ENCODE data around the gene C17orf67. TPM values are rescaled to one million over a fixed set of nuclear protein-coding genes. Genes with fewer than 3 reads are reported as not detected.

Gene C17orf67, protein sequence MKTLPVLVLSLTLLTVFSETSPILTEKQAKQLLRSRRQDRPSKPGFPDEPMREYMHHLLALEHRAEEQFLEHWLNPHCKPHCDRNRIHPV
- polyA plus RNA-seq (2013, experiment 1 of 2; ENCODE audit: insufficient read length) = 1.2 TPM
- polyA plus RNA-seq (2013, experiment 2 of 2; ENCODE audit: insufficient read length) = 1.3 TPM

DNA sequence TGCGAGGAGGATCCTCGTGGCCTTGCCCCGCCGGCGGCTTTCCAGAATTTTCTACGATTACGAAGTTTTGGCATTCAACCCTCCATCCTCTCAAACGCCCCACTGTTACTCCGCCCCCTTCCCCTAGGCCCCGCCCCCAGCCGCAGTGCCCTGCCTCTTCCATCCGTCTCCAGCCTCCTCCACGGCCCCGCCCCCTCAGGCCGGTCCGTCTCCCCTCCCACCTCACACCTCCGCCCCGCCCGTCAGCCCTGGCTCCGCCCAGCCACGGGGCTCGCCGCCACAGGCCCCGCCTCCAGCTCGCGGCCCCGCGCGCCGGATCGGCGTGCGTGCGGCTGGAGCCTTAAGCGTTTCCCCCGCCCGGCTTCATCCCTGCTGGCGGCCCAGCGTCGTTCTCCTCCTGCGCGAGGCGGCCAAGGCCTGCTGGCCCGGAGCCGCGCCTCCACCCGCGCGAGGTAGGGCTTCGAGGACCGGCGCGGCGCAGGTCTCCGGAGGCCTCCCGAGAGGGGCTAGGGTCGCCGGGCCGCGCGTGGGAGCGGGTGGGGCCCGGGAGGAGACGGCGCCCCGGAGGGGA lies at the start of gene C17orf67, which contains the start of gene DGKE:
Gene C17orf67, minus strand, starts transcription at position 112 of the 571 bp plus-strand sequence. CDS start 18,110 bp downstream, outside the sequence.
Gene DGKE, plus strand, starts transcription at position 343 of the 571 bp plus-strand sequence. CDS start 645 bp downstream, outside the sequence.
- peak; percentile 97 for DNase-seq

DNA sequence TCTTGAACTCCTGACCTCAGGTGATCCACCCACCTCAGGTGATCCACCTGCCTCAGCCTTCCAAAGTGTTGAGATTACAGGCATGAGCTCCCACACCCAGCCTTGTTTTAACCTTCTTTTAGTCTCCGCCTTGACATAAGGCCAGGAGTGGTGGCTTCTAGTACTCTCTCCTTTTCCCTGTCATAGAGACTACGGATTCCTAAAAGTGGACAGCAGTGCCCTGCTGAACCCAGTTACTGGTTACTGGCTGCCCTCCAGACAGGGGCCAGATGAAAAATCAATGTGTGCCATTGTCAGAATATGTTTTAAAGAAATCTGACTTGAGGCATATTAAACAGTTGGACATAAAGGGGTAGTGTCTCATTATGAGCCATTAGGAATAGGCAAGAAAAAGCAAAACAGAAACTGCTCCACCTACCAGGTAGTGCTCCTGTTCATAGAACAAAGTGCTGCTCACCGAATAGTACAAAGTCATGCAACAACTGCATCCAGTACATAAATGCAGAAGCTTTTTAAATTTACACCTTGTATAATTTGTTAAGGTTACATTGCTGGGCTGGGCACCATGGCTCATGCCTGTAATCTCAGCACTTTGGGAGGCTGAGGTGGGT lies 48.1 kb upstream of the C17orf67 start:
- DNase-seq = no peak

DNA sequence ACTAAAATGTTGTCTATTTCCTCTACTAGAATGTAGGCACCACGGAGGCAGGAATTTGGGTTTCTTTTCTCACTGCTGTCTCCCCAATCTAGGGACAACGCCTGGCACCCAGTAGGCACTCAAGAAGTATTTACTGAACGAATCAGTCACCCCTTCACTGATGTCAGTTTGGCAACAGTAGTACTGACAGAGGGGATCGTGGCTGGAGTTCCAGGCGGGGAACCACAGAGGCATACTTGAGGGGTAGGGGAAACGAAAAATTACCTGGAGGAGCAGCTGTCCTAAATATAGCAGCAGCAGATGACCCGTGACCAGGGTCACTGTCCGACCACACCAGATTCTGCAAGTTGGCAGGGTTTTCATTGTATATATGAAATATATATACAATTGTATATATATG lies 46.9 kb upstream of the C17orf67 start:
- no peak for DNase-seq

DNA sequence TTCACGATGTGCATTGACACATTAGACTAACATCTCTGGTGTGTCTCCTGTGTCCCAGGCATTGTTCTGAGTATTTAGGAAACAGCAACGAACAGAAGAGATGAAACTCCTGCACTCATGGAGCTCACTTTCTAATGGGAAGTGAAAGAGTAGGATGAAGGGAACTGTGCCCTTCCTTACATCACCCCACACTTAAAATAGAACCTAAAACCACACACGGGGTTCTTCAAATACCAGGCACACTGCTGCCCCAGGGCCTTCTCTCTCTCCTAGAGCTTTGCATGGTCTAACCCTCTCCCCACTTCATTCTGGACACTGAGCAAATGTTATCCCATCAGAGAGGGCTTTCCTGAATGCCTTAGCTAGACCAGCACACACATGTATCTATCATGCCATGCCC lies 46.4 kb upstream of the C17orf67 start:
- DNase-seq = no peak

DNA sequence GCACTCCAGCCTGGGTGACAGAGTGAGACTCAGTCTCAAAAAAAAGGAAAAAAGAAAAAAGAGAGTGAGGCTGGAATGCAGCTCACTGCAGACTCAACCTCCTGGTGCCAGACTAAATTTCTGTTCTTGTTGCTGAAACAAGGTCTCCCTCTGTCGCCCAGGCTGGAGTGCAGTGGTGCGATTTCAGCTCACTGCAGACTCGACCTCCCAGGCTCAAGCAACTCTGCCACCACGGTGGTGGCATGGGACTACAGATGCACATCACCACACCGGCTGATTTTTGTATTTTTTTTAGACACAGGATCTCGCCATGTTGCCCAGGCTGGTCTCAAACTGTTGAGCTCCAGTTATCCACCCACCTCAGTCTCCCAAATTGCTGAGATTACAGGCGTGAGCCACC lies 45.6 kb upstream of the C17orf67 start:
- DNase-seq = no peak

DNA sequence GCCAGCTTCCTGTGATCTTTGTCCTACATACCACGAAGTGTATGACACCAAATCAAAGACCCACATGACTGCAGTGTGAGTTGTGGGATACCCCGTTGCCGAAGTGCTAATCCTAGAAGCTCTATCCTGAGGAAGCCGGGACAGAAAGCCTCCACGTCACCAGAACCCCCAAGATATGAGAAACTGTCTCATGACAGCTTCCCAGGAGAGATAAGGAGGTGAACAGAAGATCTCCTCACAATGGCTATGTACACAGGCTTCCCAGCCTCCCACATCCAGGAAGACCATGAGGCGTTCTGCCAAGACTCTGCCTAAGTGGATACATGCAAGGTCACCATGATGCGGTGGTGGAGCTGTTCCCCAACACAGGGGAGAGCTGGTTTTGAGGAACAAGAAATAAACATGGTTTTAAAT lies 43.1 kb upstream of the C17orf67 start:
- no peak for DNase-seq

DNA sequence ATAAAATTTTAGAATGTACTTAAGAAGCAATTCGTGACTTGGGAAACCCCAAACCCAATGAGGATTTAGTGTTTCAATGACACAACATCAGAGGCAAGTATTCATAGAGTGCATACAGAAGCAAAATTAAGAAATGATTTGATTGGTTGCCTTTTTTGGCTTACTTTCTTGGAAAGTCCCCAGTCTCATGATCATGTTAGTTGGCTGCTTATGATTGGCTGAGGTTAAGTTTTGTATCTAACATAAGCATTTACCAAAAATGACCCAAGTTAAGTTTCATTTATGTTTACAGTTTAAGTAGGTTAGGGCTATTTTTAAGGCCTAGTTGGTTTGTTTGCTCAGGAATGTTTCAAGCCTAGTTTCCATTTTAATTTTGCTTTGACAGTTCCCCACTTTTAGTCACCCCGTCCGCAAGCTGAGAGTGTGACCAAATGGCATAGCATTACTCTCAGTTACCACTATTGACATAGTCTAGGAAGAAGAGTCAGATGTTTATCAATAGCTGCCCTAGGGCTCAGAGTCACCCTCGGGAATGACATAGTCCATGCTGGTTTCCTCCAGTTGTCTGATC lies 36.4 kb upstream of the C17orf67 start:
- DNase-seq = no peak

DNA sequence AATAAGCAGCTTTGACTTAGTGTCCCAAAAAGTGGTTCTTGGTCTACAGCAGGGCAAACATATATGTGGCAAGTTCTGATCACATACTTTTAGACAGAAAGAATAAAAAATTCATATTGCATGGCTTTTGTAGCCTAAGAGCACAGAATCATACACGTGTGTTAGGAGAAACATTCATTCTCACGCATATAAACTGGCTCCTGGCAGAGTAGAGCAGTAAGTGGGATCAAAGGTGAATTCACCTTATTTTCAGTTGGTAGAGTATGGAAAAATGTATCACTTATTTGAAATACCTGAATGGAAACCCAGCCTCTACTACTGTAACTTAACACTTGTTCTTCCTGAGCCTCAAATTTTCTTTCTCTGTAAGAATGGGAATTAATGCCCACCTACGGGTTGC lies 35.0 kb upstream of the C17orf67 start:
- no peak for DNase-seq

DNA sequence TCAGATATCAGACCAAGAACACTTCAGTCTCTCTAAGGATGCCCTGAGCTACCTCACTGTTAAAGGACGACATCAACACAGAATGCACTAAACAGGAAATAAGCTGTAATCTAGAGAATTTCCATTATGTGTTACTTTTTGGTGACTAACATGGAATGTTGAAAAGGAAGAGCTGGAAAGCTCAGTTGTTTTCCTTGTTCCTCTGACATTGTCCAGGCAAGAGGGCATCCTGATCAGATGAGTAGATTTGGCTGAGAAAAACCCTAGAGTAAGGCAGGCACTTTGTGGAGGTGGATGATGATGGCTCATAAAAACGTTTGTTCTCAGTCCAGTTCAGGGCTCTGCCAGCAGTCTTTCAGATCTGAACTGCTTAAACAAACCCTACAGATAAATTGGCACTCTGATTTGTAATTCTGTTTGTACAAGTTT lies 34.2 kb upstream of the C17orf67 start:
- DNase-seq = peak; percentile 3

DNA sequence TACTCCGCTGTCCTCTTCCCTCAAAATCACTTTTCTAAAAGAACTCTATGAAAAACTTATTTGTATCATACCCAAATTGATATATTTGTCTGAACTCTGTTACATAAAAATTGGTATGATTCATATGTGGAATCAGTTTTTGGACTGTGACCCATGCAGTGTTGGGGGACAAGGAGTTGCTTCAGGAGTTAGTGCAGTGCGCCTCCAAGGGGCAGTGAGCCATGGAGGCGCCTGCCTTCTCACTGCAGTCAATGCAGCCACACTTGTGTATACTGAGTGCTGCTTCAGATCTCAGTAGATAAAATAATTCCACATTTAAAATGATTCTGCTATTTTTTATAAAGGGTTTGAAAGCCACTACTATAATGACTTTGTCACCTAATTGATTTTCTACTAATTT lies 32.8 kb upstream of the C17orf67 start:
- no peak for DNase-seq

DNA sequence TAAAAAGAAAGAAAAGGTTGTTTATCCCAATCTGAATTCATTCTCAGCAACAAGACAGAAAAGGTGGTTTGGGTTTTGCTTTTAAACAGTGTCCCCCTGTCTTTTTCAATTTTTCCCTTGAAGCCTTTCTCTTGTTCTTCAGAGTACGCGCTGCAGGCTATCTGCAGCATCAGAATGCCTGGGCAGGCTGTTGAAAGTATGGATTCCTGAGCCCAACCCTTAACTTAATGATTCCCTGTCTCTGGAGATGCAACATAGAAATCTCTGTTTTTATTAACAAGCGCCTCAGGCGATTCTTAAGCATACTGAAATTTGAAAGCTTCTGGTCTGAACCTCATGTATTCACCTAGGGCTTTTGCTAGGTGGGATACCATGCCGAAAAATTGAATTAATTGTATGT lies 32.4 kb upstream of the C17orf67 start:
- no peak for DNase-seq

DNA sequence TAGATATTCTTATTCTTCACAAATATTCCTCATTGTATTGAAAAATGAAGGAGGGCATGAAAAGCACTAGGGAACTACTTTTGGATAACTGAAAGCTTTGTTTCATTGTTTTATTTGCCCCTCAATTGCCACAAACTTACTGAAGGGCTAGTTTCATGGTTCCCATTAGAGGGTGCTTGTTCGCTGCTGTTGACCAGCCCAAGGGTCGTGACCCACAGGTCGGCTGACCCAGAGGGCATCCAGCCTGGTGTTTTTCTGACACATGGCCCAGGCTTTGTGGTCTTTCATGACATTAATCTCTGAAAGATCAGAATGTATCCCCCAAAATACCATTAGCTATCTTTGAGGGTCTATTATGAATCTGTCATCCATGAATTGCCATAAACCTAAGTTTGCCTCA lies 30.3 kb upstream of the C17orf67 start:
- no peak for DNase-seq

DNA sequence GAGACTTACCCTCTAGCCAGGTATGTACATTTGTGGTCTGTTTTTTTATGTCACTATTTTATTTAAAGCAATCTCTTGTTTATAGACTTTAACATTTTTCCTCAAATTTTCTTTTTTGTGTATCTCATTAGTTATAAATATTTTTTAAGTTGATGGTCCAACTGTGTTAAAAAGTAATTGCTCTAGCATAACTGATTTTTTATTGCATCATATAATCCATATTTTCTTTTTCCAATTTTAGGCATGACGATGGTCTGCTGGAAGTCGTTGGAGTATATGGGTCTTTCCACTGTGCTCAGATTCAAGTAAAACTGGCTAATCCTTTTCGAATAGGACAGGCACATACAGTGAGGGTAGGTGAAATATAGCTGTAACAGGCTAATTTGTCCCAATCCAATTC lies 28.2 kb upstream of the C17orf67 start:
- no peak for DNase-seq

DNA sequence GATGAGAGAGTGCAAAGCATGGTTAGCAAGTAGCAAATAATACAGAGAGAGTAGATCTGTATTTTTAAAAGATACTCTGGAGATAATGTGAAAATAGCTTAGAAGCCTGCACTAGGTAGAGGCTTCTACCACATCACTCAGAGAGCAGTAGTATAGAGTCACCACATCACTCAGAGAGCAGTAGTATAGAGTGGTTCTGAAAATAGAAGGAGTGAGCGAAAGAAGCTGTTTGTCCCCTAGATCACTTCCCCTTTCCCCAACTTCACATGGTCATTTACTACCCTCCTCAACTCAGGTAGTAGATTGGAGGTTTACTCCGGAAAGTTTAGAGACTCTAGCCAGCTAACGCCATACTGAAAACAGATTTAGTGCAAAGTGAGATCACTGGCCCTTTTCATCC lies 17.3 kb upstream of the C17orf67 start:
- no peak for DNase-seq

DNA sequence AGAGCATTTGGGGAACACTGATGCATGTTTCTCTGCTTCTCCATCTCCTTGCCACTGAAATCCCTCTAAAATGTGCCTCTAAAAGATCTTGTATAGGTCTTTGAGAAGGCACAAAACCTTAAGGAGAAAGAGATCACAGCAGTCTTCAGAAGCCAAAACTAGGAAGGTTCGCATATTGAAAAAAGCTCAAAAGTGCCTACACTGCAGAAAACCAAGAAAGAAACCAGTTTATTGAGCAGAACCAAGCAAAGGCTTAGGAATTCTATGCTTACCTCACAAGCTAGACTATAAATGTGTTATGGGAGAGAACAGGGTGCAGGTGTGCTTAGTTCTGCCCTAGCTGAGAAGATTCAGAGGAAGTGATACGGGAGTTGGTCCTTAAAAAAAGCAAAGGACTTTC lies 16.9 kb upstream of the C17orf67 start:
- no peak for DNase-seq

DNA sequence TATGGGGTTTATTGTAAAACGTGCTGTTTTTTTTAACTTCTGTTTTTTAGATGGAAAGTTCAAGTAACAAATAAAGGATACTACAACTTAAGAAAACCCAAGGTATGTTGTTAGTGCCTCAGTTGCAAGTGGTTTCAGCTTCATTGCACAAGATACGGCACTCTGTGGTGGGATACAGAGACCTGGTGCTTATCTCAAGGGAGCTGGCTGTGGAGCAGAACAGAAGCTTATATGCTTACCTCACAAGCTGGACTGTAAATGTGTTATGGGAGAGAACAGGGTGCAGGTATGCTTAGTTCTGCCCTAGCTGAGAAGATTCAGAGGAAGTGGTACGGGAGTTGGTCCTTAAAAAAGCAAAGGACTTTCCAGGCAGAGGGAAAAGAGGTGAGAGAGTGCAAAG lies 15.4 kb upstream of the C17orf67 start:
- DNase-seq = no peak

DNA sequence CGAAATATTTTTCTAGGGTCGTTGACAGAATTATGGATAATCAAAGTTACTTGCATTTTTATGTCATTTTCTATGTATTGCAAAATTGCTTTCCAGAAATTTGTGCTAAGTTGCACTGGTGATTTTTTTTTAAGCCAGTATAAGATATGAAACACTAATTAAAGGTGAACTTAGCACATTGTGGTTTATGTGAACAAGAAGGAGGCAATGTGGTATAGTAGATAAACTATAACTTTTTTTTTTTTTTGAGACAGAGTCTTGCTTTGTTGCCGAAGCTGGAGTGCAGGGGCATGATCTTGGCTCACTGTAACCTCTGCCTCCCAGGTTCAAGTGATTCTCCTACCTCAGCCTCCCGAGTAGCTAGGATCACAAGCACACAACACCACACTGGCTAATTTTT lies 13.4 kb upstream of the C17orf67 start:
- DNase-seq = no peak

DNA sequence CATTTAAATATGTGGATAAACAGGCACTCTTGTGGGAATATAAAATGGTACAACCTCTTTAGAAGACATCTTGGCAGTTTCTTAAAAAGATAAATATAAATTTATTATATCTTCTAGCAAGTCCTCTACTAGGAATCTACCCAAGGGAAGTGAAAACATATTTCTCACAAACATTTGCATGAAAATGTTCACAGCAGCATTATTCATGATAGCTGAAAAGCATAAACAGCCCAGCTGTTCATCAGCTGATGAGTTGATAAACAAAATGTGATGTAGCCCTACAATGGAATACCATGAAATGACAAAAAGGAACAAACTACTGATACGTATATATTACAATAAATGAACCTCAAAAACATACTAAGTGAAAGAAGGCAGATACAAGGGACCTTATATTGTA lies 12.2 kb upstream of the C17orf67 start:
- no peak for DNase-seq

DNA sequence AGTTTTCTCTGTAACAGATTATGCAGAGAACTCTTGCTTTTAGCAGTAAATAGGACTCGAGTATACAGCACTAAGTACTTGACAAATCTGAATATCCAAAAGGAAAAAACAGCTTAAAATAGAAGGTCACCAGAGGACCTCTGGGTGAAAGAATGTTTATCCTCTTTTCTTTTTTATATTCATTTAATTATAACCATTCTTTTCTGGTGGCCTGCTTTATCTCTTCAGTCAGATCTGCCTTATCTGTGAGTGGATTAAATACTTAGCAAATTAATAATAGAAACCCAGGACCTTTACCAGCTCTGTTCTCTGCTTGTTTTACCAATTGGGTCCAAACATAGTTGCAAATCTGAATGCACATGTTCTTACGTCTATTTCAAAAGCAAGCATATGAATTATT lies 8.9 kb upstream of the C17orf67 start:
- no peak for DNase-seq

DNA sequence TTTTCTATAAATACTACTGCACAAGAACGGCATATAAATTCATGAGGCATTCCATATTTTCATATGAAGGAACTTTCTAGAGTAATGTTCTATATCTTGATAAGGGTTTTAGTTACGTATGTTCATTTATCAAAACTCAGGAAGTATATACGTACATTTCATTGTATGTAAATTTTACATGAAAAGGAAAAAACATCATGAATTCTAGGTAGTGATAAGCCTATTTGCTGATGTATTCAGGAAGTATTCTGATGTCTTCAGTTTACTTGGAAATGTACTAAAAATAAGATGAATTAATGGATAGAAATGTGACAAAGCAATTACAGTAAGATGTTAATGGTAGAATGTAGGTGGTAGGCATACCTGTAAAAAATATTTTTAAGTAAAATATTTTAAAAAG lies 5.0 kb upstream of the C17orf67 start:
- DNase-seq = no peak

DNA sequence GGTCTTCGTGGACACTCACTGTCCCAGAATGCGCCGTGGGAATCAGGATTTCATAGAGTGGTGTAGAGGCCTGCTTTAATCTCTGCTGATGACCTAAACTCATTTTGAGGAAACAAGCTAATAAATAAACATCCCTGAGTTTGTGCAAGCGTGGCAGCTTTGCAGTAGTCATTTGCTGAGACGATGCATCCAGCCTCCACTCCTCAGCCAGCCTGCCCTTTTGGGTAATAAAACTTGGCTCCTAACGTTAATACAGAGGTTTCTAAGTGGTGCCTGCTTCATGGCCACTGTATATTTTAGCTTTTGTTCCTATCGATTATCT lies 1.5 kb upstream of the C17orf67 start:
- DNase-seq = no peak

DNA sequence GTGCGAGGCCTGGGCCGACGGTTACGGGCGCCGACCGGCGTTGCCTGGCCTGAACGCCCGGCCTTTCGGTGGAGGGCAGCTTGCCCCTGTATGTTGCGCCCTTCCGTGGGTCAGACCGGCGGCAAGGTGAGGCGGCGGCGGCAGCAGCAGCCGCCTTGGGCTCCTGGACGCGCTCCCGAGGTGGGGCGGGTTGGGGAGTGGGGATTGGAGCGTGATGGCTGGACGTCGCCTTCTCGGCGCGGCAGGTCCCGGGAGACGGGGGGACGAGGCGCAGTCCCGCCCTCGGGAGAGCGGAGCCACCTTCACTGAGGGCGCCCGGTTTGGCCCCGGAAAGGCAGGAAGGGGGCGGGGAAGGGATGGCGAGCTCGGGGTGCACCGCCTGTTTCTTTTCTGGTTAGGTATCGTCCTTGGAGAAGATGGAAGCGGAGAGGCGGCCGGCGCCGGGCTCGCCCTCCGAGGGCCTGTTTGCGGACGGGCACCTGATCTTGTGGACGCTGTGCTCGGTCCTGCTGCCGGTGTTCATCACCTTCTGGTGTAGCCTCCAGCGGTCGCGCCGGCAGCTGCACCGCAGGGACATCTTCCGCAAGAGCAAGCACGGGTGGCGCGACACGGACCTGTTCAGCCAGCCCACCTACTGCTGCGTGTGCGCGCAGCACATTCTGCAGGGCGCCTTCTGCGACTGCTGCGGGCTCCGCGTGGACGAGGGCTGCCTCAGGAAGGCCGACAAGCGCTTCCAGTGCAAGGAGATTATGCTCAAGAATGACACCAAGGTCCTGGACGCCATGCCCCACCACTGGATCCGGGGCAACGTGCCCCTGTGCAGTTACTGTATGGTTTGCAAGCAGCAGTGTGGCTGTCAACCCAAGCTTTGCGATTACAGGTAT lies 902 bp upstream of the C17orf67 start:
- no peak for DNase-seq

All from fibroblast of skin of abdomen (primary cell).